Inflammatory macrophage treated with lipopolysaccharide for 4 hours (primary cell): ENCODE results near the gene PRTN3.

Experiments used
- DNase-seq: peaks from one replicate; pipeline ENCODE4 v3.0.0-alpha.2; 2020

The PRTN3 gene

GRCh38 chr19:803686-804418, 36.9 kb upstream of the PRTN3 start:
- no peak for DNase-seq

GRCh38 chr19:804419-805165, 36.2 kb upstream of the PRTN3 start:
- no peak for DNase-seq

- no peak for DNase-seq
Measured at GRCh38 chr19:805166-805551, 35.6 kb upstream of the PRTN3 start.

GRCh38 chr19:805600-806550, 34.9 kb upstream of the PRTN3 start:
- no peak for DNase-seq

GRCh38 chr19:806815-807421, 33.9 kb upstream of the PRTN3 start:
- DNase-seq, result no peak

- DNase-seq, result no peak
Measured at GRCh38 chr19:807627-808422, 33.0 kb upstream of the PRTN3 start.

- no peak for DNase-seq
Measured at GRCh38 chr19:808423-808775, 32.4 kb upstream of the PRTN3 start.

GRCh38 chr19:810077-810855, 30.5 kb upstream of the PRTN3 start:
- no peak for DNase-seq

GRCh38 chr19:810883-811489, 29.8 kb upstream of the PRTN3 start:
- DNase-seq, result no peak

GRCh38 chr19:811506-812048, 29.2 kb upstream of the PRTN3 start:
- no peak for DNase-seq

GRCh38 chr19:812049-812746, 28.6 kb upstream of the PRTN3 start:
- DNase-seq, result no peak

GRCh38 chr19:812747-813218, 28.0 kb upstream of the PRTN3 start:
- no peak for DNase-seq

- no peak for DNase-seq
Measured at GRCh38 chr19:813219-814151, 27.3 kb upstream of the PRTN3 start.

GRCh38 chr19:814152-815078, 26.4 kb upstream of the PRTN3 start:
- DNase-seq, result no peak

- no peak for DNase-seq
Measured at GRCh38 chr19:815079-815774, 25.6 kb upstream of the PRTN3 start.

- DNase-seq, result no peak
Measured at GRCh38 chr19:815775-816499, 24.9 kb upstream of the PRTN3 start.
